ENCODE data around the gene KCNG2.

DNA sequence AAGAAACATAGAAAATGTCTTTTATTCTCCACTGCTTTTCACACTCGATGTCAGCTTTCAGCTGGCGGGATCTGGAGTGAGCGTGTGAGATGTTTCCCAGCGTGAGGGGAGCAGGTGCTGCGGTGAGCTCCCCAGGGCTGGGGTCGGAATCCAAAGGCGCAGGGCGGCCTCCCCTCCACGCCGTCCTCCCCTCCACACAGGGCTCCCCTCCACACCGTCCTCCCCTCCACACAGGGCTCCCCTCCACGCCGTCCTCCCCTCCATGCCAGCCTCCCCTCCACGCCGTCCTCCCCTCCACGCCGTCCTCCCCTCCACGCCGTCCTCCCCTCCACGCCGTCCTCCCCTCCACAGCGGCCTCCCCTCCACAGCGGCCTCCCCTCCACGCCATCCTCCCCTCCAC lies 26.9 kb upstream of the KCNG2 start:
- TF ChIP-seq, protein P1, sequence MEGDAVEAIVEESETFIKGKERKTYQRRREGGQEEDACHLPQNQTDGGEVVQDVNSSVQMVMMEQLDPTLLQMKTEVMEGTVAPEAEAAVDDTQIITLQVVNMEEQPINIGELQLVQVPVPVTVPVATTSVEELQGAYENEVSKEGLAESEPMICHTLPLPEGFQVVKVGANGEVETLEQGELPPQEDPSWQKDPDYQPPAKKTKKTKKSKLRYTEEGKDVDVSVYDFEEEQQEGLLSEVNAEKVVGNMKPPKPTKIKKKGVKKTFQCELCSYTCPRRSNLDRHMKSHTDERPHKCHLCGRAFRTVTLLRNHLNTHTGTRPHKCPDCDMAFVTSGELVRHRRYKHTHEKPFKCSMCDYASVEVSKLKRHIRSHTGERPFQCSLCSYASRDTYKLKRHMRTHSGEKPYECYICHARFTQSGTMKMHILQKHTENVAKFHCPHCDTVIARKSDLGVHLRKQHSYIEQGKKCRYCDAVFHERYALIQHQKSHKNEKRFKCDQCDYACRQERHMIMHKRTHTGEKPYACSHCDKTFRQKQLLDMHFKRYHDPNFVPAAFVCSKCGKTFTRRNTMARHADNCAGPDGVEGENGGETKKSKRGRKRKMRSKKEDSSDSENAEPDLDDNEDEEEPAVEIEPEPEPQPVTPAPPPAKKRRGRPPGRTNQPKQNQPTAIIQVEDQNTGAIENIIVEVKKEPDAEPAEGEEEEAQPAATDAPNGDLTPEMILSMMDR (conservative IDR thresholded peaks at IDR 0.05): no peak
- TF ChIP-seq ZFX (IDR thresholded peaks at IDR 0.05): no peak
